ENCODE results near the gene MAGEA4. TPM values are rescaled to one million over a fixed set of nuclear protein-coding genes. Genes with fewer than 3 reads are reported as not detected.

MAGEA4 gene
- total and polyA plus RNA-seq, 2 donors from 2014 or later = not detected

- no peak for TF ChIP-seq CTCF (IDR thresholded peaks at IDR 0.05; ENCODE audit: borderline replicate concordance, extremely low read depth, insufficient read depth)
- no peaks in the 10 kb centered on the region for H3K9me3 ChIP-seq (ENCODE audit: control insufficient read depth in 2 of 3, insufficient read depth in 1 of 3, low read length in 3 of 3)
- DNase-seq (no peak), FAIRE-seq (peak; percentile 19)
- no peaks in the 10 kb centered on the region for H3K4me1 ChIP-seq (ENCODE audit: control insufficient read depth in 2 of 3, insufficient read depth in 2 of 3, low read depth in 1 of 3, low read length in 3 of 3)
- H3K27me3 ChIP-seq (ENCODE audit: control insufficient read depth, insufficient read depth, low read length) = no peaks in the 10 kb centered on the region
- H3K9ac ChIP-seq (ENCODE audit: low read length in 3 of 3) = no peak overlapping the region
- intact Hi-C loops (cut with DNase I) = no loop called here
- no peak overlapping the region for H3K27ac ChIP-seq (ENCODE audit: low read depth in 2 of 2, low read length in 2 of 2)
- H3K4me3 ChIP-seq (ENCODE audit: low read length in 3 of 3) = no peak overlapping the region
- H3K36me3 ChIP-seq (ENCODE audit: control insufficient read depth in 2 of 3, insufficient read depth in 3 of 3, low read length in 3 of 3) = no peaks in the 10 kb centered on the region
These were observed 31.8 kb upstream of the MAGEA4 start for GRCh38 chrX:151880895-151881294.

GRCh38 chrX:151889421-151889820 is 23.3 kb upstream of the MAGEA4 start:
- Histone ChIP-seq H3K4me3 (ENCODE audit: low read length in 3 of 3) (no peak overlapping the region), H3K9ac (ENCODE audit: low read length in 3 of 3) (no peak overlapping the region), H3K27me3 (ENCODE audit: control insufficient read depth, insufficient read depth, low read length) (no peaks in the 10 kb centered on the region), H3K27ac (ENCODE audit: low read depth in 2 of 2, low read length in 2 of 2) (no peak overlapping the region), H3K36me3 (ENCODE audit: control insufficient read depth in 2 of 3, insufficient read depth in 3 of 3, low read length in 3 of 3) (no peaks in the 10 kb centered on the region), H3K4me1 (ENCODE audit: control insufficient read depth in 2 of 3, insufficient read depth in 2 of 3, low read depth in 1 of 3, low read length in 3 of 3) (no peaks in the 10 kb centered on the region), H3K9me3 (ENCODE audit: control insufficient read depth in 2 of 3, insufficient read depth in 1 of 3, low read length in 3 of 3) (no peaks in the 10 kb centered on the region)
- DNase-seq (no peak), FAIRE-seq (no peak)
- intact Hi-C loops (cut with DNase I) = no loop called here
- no peak for TF ChIP-seq CTCF (IDR thresholded peaks at IDR 0.05; ENCODE audit: borderline replicate concordance, extremely low read depth, insufficient read depth)

- Histone ChIP-seq H3K27ac (ENCODE audit: low read depth in 2 of 2, low read length in 2 of 2) (no peak overlapping the region), H3K9me3 (ENCODE audit: control insufficient read depth in 2 of 3, insufficient read depth in 1 of 3, low read length in 3 of 3) (no peaks in the 10 kb centered on the region), H3K27me3 (ENCODE audit: control insufficient read depth, insufficient read depth, low read length) (no peaks in the 10 kb centered on the region), H3K4me3 (ENCODE audit: low read length in 3 of 3) (no peak overlapping the region), H3K36me3 (ENCODE audit: control insufficient read depth in 2 of 3, insufficient read depth in 3 of 3, low read length in 3 of 3) (no peaks in the 10 kb centered on the region), H3K9ac (ENCODE audit: low read length in 3 of 3) (no peak overlapping the region), H3K4me1 (ENCODE audit: control insufficient read depth in 2 of 3, insufficient read depth in 2 of 3, low read depth in 1 of 3, low read length in 3 of 3) (no peaks in the 10 kb centered on the region)
- intact Hi-C loops (cut with DNase I) = no loop called here
- no peak for TF ChIP-seq CTCF (IDR thresholded peaks at IDR 0.05; ENCODE audit: borderline replicate concordance, extremely low read depth, insufficient read depth)
- DNase-seq (no peak), FAIRE-seq (no peak)
These were observed 15.8 kb upstream of the MAGEA4 start for GRCh38 chrX:151896734-151897474.

- H3K9me3 ChIP-seq (ENCODE audit: control insufficient read depth in 2 of 3, insufficient read depth in 1 of 3, low read length in 3 of 3) = no peaks in the 10 kb centered on the region
These were observed 13.1 kb upstream of the MAGEA4 start for GRCh38 chrX:151899622-151900021.

More at GRCh38 chrX:151899622-151900021, 13.1 kb upstream of the MAGEA4 start:
- Histone ChIP-seq H3K4me1 (ENCODE audit: control insufficient read depth in 2 of 3, insufficient read depth in 2 of 3, low read depth in 1 of 3, low read length in 3 of 3) (no peaks in the 10 kb centered on the region), H3K9ac (ENCODE audit: low read length in 3 of 3) (no peak overlapping the region), H3K27me3 (ENCODE audit: control insufficient read depth, insufficient read depth, low read length) (no peaks in the 10 kb centered on the region), H3K4me3 (ENCODE audit: low read length in 3 of 3) (no peak overlapping the region), H3K36me3 (ENCODE audit: control insufficient read depth in 2 of 3, insufficient read depth in 3 of 3, low read length in 3 of 3) (no peaks in the 10 kb centered on the region), H3K27ac (ENCODE audit: low read depth in 2 of 2, low read length in 2 of 2) (no peak overlapping the region)
- intact Hi-C loops (cut with DNase I) = no loop called here
- FAIRE-seq = no peak
- DNase-seq = no peak
- TF ChIP-seq CTCF (IDR thresholded peaks at IDR 0.05; ENCODE audit: borderline replicate concordance, extremely low read depth, insufficient read depth) = no peak
